ENCODE measurements around the gene SYNPR.

DNA sequence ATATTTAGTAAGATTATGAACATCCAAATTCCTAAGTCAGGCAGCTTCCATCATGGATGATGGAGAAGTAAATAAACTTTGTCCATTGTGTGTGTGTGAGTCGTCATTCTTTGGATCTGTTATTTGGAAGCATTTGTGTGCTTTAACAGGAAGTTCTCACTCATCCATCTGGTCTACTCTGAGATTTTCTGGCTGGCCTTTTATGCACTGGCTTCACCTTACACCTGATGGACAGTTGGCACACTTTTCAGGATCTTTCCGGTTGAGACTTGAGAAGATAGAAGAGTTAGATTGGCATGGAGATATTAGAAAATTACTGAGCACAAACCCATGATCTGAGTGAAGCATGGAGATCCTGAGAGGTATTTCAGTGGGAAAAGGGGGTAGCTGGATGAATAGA lies 12.6 kb downstream of the SYNPR start:
- TF ChIP-seq POLR2A (IDR thresholded peaks at IDR 0.05; ENCODE audit: low read length) (no peak), GATA1 (IDR thresholded peaks at IDR 0.05; ENCODE audit: low read depth, low read length) (no peak)

Data from erythroblast (primary cell).